Measurements from ENCODE around the gene BCO2.
"Not testable (repeated sequence)": the region's sequence is repeated elsewhere in the genome, so short reads cannot be mapped to it uniquely, and the experiment has no call there.

BCO2 gene

DNA sequence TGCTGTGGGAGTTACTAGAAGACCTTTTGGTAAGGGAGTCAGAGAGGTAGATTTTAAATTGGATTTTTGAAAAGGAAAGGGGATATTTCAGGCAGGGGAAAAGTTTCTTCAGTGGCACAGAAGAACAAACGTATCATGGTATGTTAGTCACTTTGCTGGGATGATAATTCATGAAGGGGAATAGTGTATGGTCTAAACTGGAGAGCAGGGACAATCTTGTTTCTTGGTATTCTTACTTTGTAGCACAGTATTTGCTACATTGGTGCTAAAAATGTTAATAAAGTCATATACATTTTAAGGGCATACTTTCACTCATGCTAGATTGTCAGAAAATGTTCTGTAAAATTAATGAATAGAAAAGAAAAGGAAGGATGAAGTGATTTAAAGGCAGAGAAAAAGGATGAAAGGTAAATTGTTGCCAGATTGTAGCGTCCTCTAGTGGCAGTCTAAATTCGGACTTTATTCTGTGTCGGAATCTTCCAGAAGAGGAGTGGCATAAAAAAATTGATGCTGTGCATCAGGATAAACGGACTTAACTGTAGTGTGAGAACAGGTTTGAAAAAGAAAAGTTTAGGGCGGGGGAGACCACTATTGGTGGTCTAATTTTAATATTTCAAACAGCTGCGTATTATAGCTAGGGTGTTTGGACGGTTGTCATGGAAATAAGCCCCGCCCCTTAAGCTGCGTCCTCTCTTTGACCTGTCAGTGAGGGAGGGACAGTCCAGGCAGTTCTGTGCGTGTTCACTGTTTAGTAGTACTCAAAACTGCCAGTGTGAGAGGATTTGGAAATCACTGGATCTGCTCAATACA, at the start of gene BCO2:
Gene BCO2, plus strand, starts transcription at position 724 of the 810 bp plus-strand sequence. CDS start 90 bp downstream, outside the sequence.
- peak; percentile 83 for DNase-seq

GRCh38 chr11:112127056-112127455, 48.3 kb upstream of the BCO2 start:
- DNase-seq = no peak

- DNase-seq = peak; percentile 100
Measured at GRCh38 chr11:112128483-112129121, 46.7 kb upstream of the BCO2 start.

DNA sequence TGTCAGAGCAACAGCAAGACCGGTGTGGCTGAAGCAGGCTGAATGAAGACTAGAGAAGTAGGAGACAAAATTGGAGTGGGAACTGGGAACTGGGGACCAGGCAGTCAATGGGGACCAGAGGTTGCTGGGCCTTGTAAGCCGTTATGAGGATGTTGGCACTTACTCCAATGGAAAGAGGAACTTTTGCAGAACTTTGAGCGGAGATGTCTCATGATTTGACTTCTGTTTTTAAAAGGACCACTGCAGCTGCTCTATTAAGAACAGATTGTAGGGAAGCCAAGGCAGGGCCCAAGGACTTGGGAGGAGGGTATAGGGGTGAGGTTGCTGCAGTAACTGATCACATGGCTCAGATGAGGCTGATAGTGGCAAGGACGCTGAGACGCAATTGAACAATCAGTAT, 45.7 kb upstream of the BCO2 start:
- DNase-seq = no peak

- peak; percentile 60 for DNase-seq
Measured at GRCh38 chr11:112132737-112133136, 42.6 kb upstream of the BCO2 start.

DNA sequence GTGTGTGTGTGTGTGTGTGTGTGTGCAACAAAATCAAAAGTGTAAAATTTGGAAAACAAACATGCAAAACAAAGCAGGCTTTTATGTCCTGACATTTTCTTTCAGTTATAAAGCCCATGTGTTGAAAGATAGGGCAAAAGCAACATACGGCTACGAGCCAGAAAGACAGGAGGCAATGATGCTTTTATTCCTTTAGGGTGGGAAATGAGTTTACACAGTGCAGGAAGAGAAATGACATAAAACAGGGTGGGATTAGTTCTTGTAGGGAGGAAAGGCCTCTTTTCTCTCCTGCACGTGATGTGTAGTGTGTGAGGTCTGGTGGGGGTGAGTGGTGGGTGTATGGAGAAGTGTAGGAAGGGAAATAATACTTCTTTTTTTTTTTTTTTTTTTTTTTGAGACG, 40.8 kb upstream of the BCO2 start:
- DNase-seq = no peak

DNA sequence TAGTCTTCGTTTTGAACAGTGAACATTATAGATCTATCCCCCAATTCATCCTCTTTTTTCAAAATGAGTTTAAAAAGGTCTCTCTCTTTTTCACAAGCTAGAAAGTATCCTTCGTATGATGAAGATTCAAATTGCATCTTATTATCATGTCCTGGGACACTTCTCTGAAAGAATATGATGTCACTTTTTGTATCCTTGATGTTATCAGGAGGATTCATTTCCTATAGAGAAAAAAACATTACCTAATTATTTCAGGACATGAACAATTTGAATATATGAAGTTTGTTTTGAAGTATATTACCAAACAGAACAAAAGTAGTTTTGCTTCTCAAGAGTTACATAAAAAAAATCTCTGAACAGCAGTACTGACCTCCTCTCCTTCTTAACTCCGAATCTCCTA, 31.7 kb upstream of the BCO2 start:
- DNase-seq = no peak

GRCh38 chr11:112150517-112150916, 24.8 kb upstream of the BCO2 start:
- DNase-seq = no peak

DNA sequence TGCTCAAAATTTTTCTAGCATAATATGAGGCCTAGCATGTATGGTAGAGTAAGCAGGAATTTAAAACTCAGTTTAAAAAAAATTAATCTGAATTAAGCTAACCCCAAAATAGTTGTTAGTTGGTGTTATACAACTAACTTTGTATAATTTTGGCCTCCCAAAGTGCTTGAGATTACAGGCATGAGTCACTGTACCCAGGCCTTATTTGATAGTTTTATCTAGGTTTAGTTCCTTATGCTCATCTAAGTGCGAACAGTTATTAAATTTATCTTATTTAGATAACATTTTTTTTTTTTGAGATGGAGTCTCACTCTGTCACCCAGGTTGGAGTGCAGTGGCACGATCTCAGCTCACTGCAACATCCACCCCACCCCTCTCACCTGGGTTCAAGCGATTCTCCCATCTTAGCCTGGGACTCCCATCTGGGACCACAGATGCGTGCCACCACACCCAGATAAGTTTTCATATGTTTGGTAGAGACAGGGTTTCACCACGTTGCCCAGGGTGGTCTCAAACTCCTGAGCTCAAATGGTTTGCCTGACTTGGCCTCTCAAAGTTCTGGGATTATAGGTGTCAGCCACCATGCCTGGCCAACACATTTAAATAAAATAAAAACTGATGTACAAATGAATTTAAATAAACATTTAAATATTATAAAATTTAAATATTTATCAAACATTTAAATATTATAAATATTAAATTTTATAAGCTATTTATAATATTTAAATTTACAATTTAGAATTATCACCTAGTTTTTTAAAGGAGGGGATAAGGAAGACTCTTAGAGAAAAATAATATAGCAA, 19.0 kb upstream of the BCO2 start:
- DNase-seq = no peak

- DNase-seq = no peak
Measured at GRCh38 chr11:112156956-112157766, 18.2 kb upstream of the BCO2 start.

GRCh38 chr11:112159098-112160065, 15.9 kb upstream of the BCO2 start:
- no peak for DNase-seq

DNA sequence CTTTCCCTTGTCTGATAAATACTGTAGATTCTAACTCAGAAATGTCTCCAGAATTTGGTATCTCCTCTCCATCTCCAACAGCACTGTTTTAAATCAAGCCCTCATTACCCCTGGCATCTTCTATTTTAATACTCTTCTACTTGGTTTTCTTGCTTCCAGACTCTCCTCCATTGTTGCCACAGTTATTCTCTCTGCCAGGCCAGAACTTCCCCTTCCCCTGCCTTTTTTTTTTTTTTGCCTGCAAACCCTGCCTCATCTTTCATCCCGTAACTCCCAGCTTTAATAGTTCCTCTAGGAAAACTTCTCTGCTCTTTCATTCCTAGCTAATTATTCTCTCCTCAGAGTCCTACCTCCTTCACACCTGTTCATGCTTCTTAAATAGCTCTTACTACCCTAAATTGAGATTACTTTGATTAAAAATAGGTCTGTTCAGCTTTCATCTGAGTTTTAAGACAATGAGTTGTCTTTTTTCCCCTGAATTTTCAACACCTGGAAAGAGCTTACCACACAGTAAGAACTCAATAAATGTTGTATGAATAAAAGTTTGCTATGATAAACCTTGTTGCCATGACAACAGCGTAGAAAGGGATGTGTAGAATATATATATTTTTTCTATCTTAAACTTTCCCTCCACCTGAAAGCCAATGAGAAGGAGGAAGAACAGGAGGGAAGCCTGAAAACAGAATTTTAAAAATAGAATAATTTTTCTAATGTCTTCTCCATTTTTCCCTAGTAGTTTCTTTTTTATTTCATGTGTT, 15.0 kb upstream of the BCO2 start:
- DNase-seq = no peak

DNA sequence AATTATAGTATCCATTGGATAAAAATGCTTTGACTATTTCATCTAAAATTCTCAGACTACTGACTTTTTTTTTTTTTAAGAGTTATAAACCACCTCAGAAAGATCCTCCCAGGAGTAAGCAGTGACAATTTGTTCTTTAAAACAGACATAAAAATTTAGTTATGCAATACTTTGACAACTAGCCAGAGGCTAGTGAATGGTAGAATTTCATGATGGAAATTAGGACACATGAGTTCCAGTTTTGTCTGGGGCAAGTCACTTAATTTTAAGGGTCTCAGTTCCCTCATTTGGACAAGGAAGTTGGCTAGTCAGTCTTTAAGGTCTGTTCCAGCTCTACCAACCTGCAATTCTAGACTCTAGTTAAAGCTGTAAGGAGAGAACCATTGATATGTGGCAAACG, 14.3 kb upstream of the BCO2 start:
- DNase-seq = no peak

DNA sequence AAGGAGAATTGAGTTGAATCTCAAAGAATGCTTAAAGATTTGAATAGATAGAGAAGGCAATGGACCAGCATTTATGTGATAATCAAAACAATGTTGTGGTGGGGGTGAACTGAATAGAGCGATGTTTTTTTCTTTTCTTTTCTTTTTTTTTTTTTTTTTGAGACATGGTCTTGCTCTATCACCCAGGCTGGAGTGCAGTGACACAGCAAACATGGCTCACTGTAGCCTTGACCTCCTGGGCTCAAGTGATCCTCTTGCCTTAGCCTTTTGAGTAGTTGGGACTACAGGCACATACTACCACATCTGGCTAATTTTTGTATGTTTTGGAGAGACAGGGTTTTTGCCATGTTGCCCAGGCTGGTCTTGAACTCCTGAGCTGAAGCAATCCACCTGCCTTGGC, 13.1 kb upstream of the BCO2 start:
- DNase-seq = not testable (repeated sequence)

DNA sequence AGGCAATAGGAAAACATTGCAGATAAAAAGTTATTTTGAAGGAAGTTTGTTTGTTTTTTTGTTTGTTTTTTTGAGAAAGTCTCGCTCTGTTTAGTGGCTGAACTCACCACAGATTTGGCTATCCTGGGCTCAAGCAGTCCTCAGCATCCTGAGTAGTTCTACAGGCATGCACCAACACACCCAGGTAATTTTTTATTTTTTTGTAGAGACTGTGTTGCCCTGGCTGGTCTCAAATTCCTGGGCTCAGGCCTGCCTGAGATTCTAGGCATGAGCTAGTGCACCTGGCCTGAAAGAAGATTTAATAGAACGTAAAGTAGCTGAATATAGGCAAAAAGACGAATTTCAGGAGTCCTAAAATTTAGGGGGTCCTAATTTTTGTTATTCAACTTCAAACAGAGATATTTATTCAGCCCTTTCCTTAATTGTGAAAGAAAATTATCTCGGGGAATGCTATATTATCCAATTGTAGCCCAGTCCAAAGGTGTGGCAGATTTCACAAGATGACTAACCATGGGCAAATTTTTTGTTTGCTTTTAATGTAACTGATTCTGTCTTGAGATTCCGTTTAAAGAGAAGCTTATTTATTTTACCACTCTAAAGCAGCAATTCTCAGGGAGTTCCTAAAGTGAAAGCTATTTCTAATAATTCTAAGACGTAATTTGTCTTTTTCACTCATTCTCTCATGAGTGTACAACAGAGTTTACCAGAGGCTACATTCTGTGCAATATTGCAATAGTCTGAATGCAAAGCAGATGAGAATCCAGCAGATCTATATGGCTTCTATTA, 12.4 kb upstream of the BCO2 start:
- no peak for DNase-seq

DNA sequence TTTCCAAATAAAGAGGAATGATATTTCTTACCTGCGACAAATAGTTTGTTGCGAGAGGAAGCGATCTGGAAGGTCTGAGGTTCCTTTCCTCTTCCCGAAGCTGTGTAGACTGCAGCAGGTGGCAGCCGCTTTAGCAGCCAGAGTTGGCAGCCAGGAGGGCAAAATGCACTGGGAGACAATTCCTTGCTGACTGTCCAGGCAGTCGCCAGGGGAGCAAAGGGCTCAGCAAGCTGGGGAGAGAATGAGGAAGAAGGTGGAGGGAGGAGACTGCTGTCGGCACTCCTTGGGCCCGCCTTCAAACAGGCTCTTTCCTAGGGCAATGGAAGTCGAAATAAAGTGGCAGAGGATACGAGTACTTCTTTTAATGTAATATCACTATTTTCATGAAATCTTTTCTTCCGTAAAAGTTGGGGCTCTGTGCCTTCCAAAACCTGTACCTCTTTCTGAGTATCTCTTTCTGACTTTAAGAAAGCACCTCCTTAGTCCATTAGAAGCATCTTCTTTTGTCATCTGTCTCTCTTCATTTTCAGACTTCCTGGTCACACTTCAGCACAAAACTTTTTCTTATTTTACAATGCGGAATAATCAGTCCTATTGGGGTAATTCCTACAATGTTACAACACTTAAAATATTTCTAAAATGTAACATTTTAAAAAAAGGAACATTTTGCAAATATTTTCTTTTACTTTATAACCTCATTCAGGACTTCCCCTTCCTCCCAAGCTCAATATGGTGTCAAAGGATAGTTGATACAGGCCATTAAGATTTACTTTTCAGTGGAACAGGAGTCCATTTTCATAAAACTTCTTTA, 11.2 kb upstream of the BCO2 start, which contains the start of gene IL18:
Gene IL18, minus strand, starts transcription at position 220 of the 811 bp plus-strand sequence. CDS start 9,041 bp downstream, outside the sequence.
- no peak for DNase-seq

DNA sequence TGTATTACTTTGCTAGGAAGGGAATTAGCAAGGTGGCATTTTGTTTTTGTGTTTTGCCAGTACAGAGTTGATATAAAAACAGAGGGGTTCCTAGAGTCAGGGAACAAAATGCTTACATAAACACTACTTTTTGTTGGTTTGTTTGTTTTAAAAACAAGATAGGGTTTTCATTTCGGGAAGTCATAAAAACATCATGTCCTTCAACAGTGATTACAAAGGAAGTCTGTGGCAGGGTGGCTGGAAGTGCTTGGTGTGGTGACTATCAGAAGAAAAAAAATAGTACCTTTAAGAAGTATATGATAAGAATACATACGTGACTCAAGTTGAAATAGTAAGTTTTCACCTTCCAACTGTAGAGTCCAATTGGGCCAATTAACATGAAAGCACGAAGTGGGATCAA, 10.3 kb upstream of the BCO2 start:
- DNase-seq = no peak

DNA sequence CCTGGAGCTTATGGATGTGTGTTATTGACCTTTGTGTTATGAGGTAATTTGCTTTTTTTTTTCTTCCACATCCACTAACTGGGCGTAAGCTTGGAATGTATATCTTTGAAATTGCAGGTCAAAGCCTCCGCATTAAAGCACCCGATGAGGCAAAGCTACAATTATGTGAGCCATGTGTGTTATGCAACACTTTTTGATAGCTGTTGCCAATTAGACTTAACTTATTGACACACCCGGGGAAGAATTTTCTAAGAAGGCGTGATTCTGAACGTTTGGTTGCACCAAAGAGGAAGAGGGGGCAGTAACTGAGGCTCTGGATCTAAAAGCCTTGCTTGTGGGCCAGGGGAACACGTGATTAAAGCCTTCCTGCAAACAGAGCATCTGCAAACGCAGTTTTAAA, 8.8 kb upstream of the BCO2 start:
- no peak for DNase-seq

DNA sequence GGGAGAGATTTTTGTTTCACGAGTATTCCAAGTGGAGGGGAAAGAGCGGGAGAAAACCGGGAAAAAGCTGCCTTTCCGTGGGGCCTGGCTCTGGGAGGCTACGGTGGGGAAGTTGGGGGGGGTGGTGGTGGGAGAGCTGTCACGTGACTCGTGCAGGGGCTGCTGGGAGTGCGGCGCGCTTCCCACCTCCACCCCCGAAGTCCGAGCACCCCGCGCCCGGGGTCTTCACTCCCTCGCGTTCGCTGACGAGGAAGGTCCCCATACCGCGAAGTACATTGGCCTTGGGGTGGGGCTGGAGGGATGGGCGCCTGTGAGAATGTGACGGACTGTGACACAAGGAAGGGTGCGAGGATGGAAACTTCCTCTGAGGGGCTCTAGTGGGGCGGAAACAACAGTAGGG, 8.2 kb upstream of the BCO2 start, which contains the start of gene TEX12:
Gene TEX12, plus strand, starts transcription at position 228 of the 400 bp plus-strand sequence. CDS start 1,897 bp downstream, outside the sequence.
- DNase-seq = no peak

Measured in NCI-H69 (cell line).